ENCODE data around the gene PUS7L.
A peak's percentile ranks its signal among the peaks of the same experiment; 100 is the strongest.
"Not testable (repeated sequence)": the region's sequence is repeated elsewhere in the genome, so short reads cannot be mapped to it uniquely, and the experiment has no call there.

PUS7L gene

GRCh38 chr12:43758728-43759563, at the start of gene PUS7L, which contains the start of gene IRAK4:
PUS7L (minus strand) TSS chr12:43758790; CDS start chr12:43755245, 3,545 bp downstream.
IRAK4 (plus strand) TSS chr12:43758951; CDS start chr12:43768112, 9,161 bp downstream.
- FAIRE-seq: peak; percentile 93

GRCh38 chr12:43807386-43807785, 48.8 kb upstream of the PUS7L start:
- FAIRE-seq: no peak

- FAIRE-seq: peak; percentile 71
Observed at GRCh38 chr12:43806737-43807072, 48.1 kb upstream of the PUS7L start.

- FAIRE-seq: no peak
Observed at GRCh38 chr12:43805860-43806736, 47.5 kb upstream of the PUS7L start, which contains the start of gene TWF1. TWF1 (minus strand) TSS chr12:43806317; CDS start chr12:43806245, 72 bp downstream.

- FAIRE-seq: peak; percentile 43
Observed at GRCh38 chr12:43805149-43805859, 46.7 kb upstream of the PUS7L start.

- FAIRE-seq: no peak
Observed at GRCh38 chr12:43797561-43798217, 39.1 kb upstream of the PUS7L start.

GRCh38 chr12:43795716-43796280, 37.2 kb upstream of the PUS7L start:
- no peak for FAIRE-seq

DNA sequence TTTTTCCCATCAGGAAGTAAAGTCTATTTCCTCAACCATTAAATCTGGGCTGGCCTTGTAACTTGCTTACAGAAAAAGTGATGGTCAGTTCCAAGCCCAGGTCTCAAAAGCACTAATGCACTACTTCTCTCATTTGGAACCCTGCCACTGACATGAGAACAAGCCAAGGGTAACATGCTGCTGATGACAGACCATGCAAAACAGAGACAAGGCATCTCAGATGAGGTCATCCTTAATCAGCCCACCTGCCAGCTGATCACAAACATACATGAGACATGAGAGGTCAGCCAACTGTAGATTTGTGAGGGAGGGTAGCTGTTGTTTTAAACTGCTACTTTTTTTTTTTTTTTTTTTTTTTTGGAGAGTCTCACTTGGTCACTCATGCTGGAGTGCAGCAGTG, 31.4 kb upstream of the PUS7L start:
- FAIRE-seq: peak; percentile 88

DNA sequence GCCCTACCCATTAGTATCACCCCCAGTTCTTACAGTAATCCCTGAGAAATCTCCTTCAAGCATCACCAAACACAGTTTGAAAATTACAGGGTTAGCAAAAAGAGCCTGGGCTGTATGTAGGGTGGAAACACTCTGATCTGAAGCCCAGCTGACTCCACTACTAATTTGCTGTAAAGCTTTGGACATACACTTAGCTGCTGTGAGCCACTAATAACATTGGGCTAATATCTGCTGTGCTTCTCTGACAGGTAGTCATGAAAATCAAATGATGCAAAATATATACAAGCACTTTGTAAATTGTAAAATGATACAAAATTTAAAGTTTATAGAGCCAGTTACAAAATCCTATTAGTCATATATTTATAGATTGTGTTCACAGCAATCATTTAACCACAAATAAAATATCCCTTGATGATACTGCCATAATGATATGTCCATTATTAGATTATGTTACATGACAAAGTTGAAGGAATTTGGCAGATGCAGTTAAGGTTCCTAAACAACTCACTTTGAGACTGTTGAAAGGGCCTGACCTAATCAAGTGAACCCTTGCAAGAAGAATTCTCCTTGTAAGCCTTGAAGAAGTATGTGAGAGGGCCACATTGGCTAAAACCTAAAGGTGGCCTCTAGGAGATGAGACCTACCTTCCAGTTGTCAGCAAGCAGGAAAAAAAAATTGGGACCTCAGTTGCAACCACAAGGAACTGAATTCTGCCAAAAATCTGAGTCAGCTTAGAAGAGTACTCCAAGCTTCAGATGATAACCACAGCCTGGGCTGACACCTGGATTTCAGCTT, 28.5 kb upstream of the PUS7L start:
- FAIRE-seq: no peak

GRCh38 chr12:43776498-43776897, 17.9 kb upstream of the PUS7L start:
- FAIRE-seq: peak; percentile 49

GRCh38 chr12:43766291-43766690, 7.7 kb upstream of the PUS7L start:
- FAIRE-seq: no peak

DNA sequence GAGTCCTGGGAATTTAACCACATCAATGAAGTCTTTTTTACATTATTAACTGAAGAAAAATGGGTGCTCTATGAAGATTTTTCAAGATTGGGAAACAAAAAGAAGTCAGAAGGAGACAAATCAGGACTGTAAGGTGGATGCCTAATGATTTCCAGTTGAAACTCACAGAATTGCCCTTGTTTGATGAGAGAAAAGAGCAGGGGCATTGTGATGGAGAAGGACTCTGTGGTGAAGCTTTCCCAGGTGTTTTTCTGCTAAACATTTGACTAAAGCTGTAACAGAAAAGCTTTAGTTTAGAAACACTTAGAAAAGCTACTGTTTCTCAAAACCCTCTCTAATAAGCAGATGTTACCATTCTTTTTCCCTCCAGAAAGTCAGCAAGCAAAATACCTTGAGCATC, 5.9 kb upstream of the PUS7L start:
- FAIRE-seq: no peak

GRCh38 chr12:43763769-43764168, 5.2 kb upstream of the PUS7L start:
- FAIRE-seq: no peak

GRCh38 chr12:43762596-43762995, 4.0 kb upstream of the PUS7L start:
- no peak for FAIRE-seq

GRCh38 chr12:43761500-43761899, 2.9 kb upstream of the PUS7L start:
- FAIRE-seq: no peak

DNA sequence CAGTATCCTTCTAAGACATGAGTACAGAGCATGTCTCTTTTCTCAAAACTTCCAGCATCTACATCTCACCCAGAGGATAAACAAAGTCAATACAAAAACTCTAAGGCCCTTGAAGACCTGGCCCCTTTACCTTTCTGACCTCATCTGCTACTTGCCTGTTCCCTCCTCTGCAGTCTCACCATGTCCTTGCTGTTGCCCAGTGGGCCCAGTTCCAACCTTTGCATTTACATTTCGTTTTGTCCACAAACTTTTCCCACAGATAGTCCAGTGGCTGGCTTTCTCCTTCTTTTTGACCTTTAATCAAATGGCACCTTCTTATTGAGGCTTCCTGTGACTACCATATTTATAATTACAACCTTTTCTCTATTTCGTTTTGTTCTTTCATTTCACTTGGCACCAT, 1.8 kb upstream of the PUS7L start:
- FAIRE-seq: no peak

DNA sequence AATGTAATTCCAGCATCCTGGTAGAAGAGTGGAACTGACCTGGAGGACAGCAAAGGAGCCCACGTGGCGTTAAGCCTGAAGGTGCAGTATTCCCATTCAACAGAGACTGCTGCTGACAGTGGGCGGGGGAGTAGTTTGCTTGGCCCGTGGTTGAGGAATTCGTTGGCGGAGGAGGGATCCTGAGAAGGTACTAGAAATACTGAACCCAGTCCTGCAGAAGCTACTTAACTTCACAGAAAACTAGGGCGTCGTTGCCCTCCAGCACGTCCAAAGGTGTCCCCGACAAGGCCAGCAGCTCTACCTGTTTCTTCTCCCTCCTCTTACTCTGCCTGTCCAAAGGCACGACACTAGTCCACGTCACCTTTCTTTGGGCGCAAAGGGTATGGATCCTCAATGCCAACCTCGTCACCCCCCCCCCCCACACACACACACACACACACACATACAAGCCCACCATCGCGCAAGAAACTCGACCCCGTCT, 303 bp downstream of the PUS7L start:
- no peak for FAIRE-seq

DNA sequence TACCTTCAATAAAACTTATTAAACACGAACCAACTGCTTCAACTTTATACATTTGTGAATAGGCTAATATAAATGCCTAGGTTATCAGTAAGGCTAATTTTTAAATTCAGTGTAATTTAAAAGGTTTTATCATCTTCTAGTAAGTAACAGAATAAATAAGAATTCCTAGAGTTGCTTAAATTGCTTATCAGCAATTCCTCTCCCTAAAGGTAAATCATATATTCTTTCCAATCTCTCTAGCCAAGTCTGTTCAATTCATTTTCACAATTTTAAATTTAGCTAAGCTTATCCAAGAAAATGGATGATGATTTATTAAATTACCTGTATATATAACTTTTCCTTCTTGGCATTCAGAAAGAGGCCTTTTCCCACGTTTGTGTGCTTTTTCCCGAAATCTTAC, 4.6 kb downstream of the PUS7L start:
- no peak for FAIRE-seq

DNA sequence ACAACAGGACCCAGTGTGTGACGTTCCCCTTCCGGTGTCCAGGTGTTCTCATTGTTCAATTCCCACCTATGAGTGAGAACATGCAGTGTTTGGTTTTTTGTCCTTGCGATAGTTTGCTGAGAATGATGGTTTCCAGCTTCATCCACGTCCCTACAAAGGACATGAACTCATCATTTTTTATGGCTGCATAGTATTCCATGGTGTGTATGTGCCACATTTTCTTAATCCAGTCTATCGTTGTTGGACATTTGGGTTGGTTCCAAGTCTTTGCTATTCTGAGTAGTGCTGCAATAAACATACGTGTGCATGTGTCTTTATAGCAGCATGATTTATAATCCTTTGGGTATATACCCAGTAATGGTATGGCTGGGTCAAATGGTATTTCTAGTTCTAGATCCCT, 7.2 kb downstream of the PUS7L start:
- not testable (repeated sequence) for FAIRE-seq

GRCh38 chr12:43750814-43751213, 7.8 kb downstream of the PUS7L start:
- no peak for FAIRE-seq

DNA sequence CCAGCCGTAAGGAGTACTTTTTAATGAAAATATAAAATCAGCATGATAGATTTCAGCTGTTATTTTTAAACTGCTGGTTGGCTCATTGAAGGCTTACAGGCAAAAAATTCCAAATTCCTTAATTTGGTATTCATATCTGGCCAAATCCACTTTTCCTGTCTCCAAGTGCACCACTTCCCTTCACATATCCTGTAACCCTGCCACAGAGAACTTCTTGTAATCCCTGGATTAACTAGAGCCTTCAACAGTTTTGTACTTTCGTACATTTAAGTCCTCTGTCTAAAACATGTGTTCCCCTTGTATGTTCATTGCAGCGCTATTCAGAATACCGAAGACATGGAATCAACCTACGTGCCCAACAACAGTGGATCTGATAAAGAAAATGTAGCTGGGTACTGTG, 9.6 kb downstream of the PUS7L start:
- no peak for FAIRE-seq

All from islet of Langerhans (tissue), 1 donor.